Sigmoid colon (tissue), 4 donors: ENCODE measurements around the gene PIK3R6.

Source experiments
- CTCF ChIP-seq, 4 experiments: fragments of 450-650 bp in 3 of 4; fragments of 200-600 bp in 1 of 4; IDR thresholded peaks; one replicate each; pipeline ENCODE4 v1.5.1; 2016 to 2019; ENCODE audit warnings: antibody characterized with exemption in 4 of 4, mild to moderate bottlenecking in 3 of 4, moderate library complexity in 2 of 4
- EP300 ChIP-seq, 4 donors: sonication (generic); formaldehyde crosslinking; IDR thresholded peaks; one replicate each; pipeline ENCODE4 v1.6.1; 2017; ENCODE audit warnings: antibody characterized with exemption in 4 of 4
- POLR2A ChIP-seq, 2 donors: fragments of 450-650 bp; IDR thresholded peaks; one replicate each; pipeline ENCODE4 v1.6.1; 2016; ENCODE audit warnings: antibody characterized with exemption in 2 of 2, mild to moderate bottlenecking in 2 of 2, moderate library complexity in 2 of 2
- POLR2AphosphoS5 ChIP-seq, 4 donors: sonication (generic); formaldehyde crosslinking; IDR thresholded peaks; one replicate each; pipeline ENCODE4 v1.6.1; 2017; ENCODE audit warnings: antibody characterized with exemption in 4 of 4

DNA sequence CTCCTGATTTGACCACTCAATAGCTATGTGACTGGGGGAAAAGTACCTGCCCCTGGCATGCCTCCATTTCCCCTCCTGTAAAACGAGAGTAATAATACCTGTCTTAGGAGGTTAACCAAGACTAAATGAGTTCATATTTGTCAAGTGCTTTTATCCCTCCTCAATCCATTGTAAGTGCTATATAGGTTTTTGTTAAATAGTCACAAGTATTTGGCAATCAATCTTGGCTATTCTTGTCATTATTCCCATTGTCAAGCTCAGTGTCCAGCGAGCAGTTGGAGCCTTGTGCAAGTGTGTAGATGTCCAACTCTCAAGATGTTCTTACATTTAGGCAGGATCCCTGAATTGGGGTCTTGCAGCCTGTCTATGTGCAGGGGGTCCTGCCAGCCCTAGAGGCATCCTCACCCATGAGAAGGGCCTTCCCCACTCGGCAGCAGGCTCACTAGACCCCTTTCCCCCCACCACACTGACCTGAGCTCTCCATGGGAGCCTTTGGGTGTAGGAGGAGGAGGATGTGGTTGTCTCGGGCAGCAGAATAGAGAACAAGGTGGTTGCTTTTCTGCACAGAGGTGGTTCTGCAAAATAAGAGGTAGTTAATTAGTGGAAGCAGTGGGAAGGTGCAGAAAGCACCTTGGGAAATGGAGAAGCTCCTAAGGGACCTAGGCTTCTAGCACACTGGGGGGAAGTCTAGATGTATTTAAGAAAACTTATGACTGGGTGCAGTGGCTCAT, 18.0 kb downstream of the PIK3R6 start:
- TF ChIP-seq CTCF (IDR thresholded peaks at IDR 0.05) (no peak), POLR2A (IDR thresholded peaks at IDR 0.05) (no peak), EP300 (IDR thresholded peaks at IDR 0.05) (no peak), POLR2AphosphoS5 (IDR thresholded peaks at IDR 0.05) (no peak)
